ENCODE data around the gene C3orf70.

- TF ChIP-seq CTCF (IDR thresholded peaks at IDR 0.05) = no peak
- no peak for TF ChIP-seq ZFX (IDR thresholded peaks at IDR 0.05; ENCODE audit: borderline replicate concordance)
Measured at GRCh38 chr3:185082829-185083228, 70.0 kb downstream of the C3orf70 start.

Measured in 22Rv1 (cell line).